Peyer's patch (tissue), 4 donors: ENCODE data around the gene COL7A1.

ENCODE experiments used
- CTCF ChIP-seq, 6 experiments: fragments of 450-650 bp in 4 of 6; fragments of 200-600 bp in 2 of 6; sonication (generic) in 1 of 6; IDR thresholded peaks; one replicate each; pipeline ENCODE4 v1.5.1; 2017 to 2019; ENCODE audit warnings: antibody characterized with exemption in 6 of 6, mild to moderate bottlenecking in 3 of 6, moderate library complexity in 1 of 6
- POLR2A ChIP-seq, 2 donors: fragments of 450-650 bp; IDR thresholded peaks; one replicate each; pipeline ENCODE4 v1.5.1; 2017; ENCODE audit warnings: antibody characterized with exemption in 2 of 2, mild to moderate bottlenecking in 2 of 2, moderate library complexity in 2 of 2

GRCh38 chr3:48562367-48563095 is 32.6 kb downstream of the COL7A1 start:
- TF ChIP-seq CTCF (IDR thresholded peaks at IDR 0.05) (no peak), POLR2A (IDR thresholded peaks at IDR 0.05) (no peak)
